ENCODE results near the gene CGNL1. TPM values are rescaled to one million over a fixed set of nuclear protein-coding genes. Genes with fewer than 3 reads are reported as not detected.

CGNL1 gene
- polyA plus RNA-seq, 1 of the 3 experiments (the other 2 are of a cell fraction) = 0.23 TPM

DNA sequence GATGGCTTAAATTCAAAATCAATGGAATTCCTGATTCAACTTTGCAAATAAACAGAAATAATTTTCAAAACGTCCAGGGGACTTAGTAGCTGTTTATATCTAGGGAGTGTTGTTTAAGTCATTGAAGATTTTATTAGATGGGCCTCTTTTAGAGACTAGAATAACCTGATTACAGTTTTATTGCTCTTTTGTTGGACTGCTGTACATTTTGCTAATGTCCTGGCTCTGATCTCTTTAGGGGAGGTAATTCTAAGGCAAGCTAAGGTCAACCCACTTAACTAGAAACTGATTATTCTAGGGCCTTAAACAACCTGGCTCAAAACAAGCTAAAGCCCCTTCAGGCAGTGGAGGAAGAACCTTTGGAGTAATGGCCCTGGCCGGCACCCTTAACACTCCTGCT lies 153.4 kb downstream of the CGNL1 start:
- H4K20me1 ChIP-seq (ENCODE audit: insufficient read depth) = no peaks in the 10 kb centered on the region
- no peaks in the 10 kb centered on the region for H3K36me3 ChIP-seq (replicated peaks in 1 of 2; ENCODE audit: control insufficient read depth in 1 of 2, insufficient read depth in 2 of 2, low read length in 1 of 2)
- H3K9me2 ChIP-seq = no peaks in the 10 kb centered on the region
- H3K9me3 ChIP-seq = no peaks in the 10 kb centered on the region
- H3K79me2 ChIP-seq (ENCODE audit: insufficient read depth) = no peaks in the 10 kb centered on the region
- no peak overlapping the region for H3K4me2 ChIP-seq
- ChIA-PET CTCF (interaction anchor here (1.0 to 14.5 kb wide), 10 partner anchors 10 to 383 kb away, joined by 3 to 447 read pairs (median 6); no protein-coding TSS in a partner anchor), POLR2A (no interaction called here)
- TF ChIP-seq EZH2phosphoT487 (IDR thresholded peaks at IDR 0.05; ENCODE audit: borderline replicate concordance, low read depth) = no peak
- no peak for TF ChIP-seq MXI1 (IDR thresholded peaks at IDR 0.05; ENCODE audit: low read depth, low read length)
- TF ChIP-seq SMC3 (IDR thresholded peaks at IDR 0.05; ENCODE audit: low read depth, low read length) = no peak
- TF ChIP-seq POLR2AphosphoS5 (IDR thresholded peaks at IDR 0.05; ENCODE audit: low read depth, low read length) = no peak
- no peak for TF ChIP-seq EP300 (IDR thresholded peaks at IDR 0.05; ENCODE audit: borderline replicate concordance in 1 of 2, low read depth in 1 of 2, low read length in 1 of 2)
- no peak for TF ChIP-seq FOXJ3 (CRISPR knock-in tag; IDR thresholded peaks at IDR 0.05)
- TF ChIP-seq NFIC (IDR thresholded peaks at IDR 0.05; ENCODE audit: borderline replicate concordance) = no peak
- H2AFZ ChIP-seq (ENCODE audit: low read depth) = no peak overlapping the region
- no peak overlapping the region for H3K4me3 ChIP-seq (ENCODE audit: low read depth in 2 of 2, low read length in 1 of 2)
- 44% methylated on average over 2 of the region's 2 CpGs for WGBS (ENCODE audit: low lambda C conversion rate)
- no peak overlapping the region for H3K9ac ChIP-seq
- no peak for DNase-seq
- H3K4me1 ChIP-seq (ENCODE audit: control insufficient read depth in 1 of 2, insufficient read depth in 2 of 2, low read depth in 1 of 2, low read length in 1 of 2) = peaks cover 0 to 3% of the 10 kb centered on the region in 2 experiments; a peak in 2 of 4 replicates
- H3F3A ChIP-seq (replicated peaks; ENCODE audit: insufficient read depth) = no peaks in the 10 kb centered on the region
- no peaks in the 10 kb centered on the region for H3K27me3 ChIP-seq (ENCODE audit: insufficient read depth)
- H3K27ac ChIP-seq (ENCODE audit: low read depth in 2 of 2, low read length in 1 of 2) = no peak overlapping the region

DNA sequence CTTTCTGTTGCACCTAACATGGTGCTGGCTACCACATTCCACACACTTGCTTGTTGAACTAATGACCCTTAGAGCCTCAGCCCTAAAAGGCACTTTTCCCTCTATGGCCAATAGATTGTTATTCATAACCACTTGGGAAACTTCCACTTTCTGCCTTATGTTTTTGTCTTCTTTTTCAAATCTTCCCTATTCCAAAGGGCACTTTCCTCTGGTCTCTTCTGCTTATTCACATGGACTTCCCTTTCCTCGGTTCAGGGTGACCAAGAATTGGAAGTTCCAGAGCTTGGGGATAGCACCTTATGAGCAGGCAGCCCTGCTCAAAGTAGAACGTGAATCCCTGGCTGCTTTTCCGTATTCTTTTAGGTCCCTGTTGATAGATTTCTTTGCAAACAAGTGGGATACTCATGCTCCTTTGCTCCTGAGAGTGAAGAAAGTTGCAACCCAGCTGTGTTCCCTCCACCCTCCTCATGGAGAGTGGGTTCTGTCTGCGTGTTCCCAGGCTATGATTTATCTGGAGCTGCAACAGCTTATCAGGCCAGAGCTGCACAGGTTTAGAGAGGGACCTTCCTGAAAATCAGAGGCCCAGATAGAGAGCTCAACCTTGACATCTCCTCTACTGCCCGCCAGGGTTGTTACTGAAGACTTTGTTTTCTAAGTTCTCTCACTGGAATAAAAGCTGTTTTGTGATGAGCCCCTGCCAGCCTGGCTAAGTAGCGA lies 156.6 kb downstream of the CGNL1 start:
- DNase-seq = no peak
- ChIA-PET CTCF (interaction anchor here (0.6 to 3.4 kb wide), 4 partner anchors 10 to 193 kb away, joined by 3 to 29 read pairs (median 14); no protein-coding TSS in a partner anchor), POLR2A (no interaction called here)
- no peaks in the 10 kb centered on the region for H4K20me1 ChIP-seq (ENCODE audit: insufficient read depth)
- WGBS (ENCODE audit: low lambda C conversion rate) = 79% methylated on average over 6 of the region's 6 CpGs
- no peaks in the 10 kb centered on the region for H3K27me3 ChIP-seq (ENCODE audit: insufficient read depth)
- no peak overlapping the region for H3K27ac ChIP-seq (ENCODE audit: low read depth in 2 of 2, low read length in 1 of 2)
- TF ChIP-seq NFIC (IDR thresholded peaks at IDR 0.05; ENCODE audit: borderline replicate concordance) = no peak
- TF ChIP-seq CHD2 (IDR thresholded peaks at IDR 0.05; ENCODE audit: low read length, partially characterized antibody) = no peak
- no peak overlapping the region for H2AFZ ChIP-seq (ENCODE audit: low read depth)
- H3K9me2 ChIP-seq = no peaks in the 10 kb centered on the region
- H3K4me3 ChIP-seq (ENCODE audit: low read depth in 2 of 2, low read length in 1 of 2) = no peak overlapping the region
- H3K4me2 ChIP-seq = no peak overlapping the region
- H3K9me3 ChIP-seq = no peaks in the 10 kb centered on the region
- peaks cover 6 to 14% of the 10 kb centered on the region in 2 experiments; a peak in 2 of 4 replicates for H3K4me1 ChIP-seq (ENCODE audit: control insufficient read depth in 1 of 2, insufficient read depth in 2 of 2, low read depth in 1 of 2, low read length in 1 of 2)
- H3K36me3 ChIP-seq (replicated peaks in 1 of 2; ENCODE audit: control insufficient read depth in 1 of 2, insufficient read depth in 2 of 2, low read length in 1 of 2) = no peaks in the 10 kb centered on the region
- H3K9ac ChIP-seq = no peak overlapping the region
- no peaks in the 10 kb centered on the region for H3F3A ChIP-seq (replicated peaks; ENCODE audit: insufficient read depth)
- H3K79me2 ChIP-seq (ENCODE audit: insufficient read depth) = no peaks in the 10 kb centered on the region

DNA sequence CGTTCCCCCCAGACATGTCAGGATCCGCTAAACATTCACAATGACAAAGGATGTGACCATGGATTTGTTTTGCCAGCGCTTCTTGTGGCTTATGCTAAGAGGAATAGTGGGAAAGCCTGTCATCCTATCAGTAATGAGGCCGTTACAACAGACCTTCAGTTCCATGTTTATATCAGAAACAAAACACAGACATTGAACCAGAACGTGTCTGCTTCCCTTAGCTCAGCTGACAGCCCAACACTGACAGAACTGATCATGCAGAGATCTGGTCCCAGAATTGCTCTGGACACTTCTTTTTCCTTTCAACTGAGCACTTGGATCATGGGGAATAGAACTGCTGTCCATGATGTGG lies 157.1 kb downstream of the CGNL1 start:
- H3K4me1 ChIP-seq (ENCODE audit: control insufficient read depth in 1 of 2, insufficient read depth in 2 of 2, low read depth in 1 of 2, low read length in 1 of 2) = peaks cover 6 to 15% of the 10 kb centered on the region in 2 experiments; a peak in 2 of 4 replicates
- ChIA-PET CTCF (interaction anchor here (1.2 to 3.4 kb wide), 4 partner anchors 9 to 193 kb away, joined by 3 to 29 read pairs (median 14); no protein-coding TSS in a partner anchor), POLR2A (no interaction called here)
- H3K4me2 ChIP-seq = no peak overlapping the region
- H4K20me1 ChIP-seq (ENCODE audit: insufficient read depth) = no peaks in the 10 kb centered on the region
- H3K9me2 ChIP-seq = no peaks in the 10 kb centered on the region
- no peaks in the 10 kb centered on the region for H3K36me3 ChIP-seq (replicated peaks in 1 of 2; ENCODE audit: control insufficient read depth in 1 of 2, insufficient read depth in 2 of 2, low read length in 1 of 2)
- no peaks in the 10 kb centered on the region for H3F3A ChIP-seq (replicated peaks; ENCODE audit: insufficient read depth)
- WGBS (ENCODE audit: low lambda C conversion rate) = 85% methylated on average over 5 of the region's 5 CpGs
- no peak overlapping the region for H3K27ac ChIP-seq (ENCODE audit: low read depth in 2 of 2, low read length in 1 of 2)
- no peak overlapping the region for H3K4me3 ChIP-seq (ENCODE audit: low read depth in 2 of 2, low read length in 1 of 2)
- H2AFZ ChIP-seq (ENCODE audit: low read depth) = no peak overlapping the region
- no peak for DNase-seq
- H3K9me3 ChIP-seq = no peaks in the 10 kb centered on the region
- H3K27me3 ChIP-seq (ENCODE audit: insufficient read depth) = no peaks in the 10 kb centered on the region
- no peak overlapping the region for H3K9ac ChIP-seq
- no peaks in the 10 kb centered on the region for H3K79me2 ChIP-seq (ENCODE audit: insufficient read depth)
- TF ChIP-seq JUND (IDR thresholded peaks at IDR 0.05) (no peak), RAD21 (IDR thresholded peaks at IDR 0.05; ENCODE audit: low read length) (no peak), EZH2phosphoT487 (IDR thresholded peaks at IDR 0.05; ENCODE audit: borderline replicate concordance, low read depth) (no peak), REST (IDR thresholded peaks at IDR 0.05; ENCODE audit: low read depth, low read length) (no peak), CTCF (IDR thresholded peaks at IDR 0.05) (no peak), TAF1 (IDR thresholded peaks at IDR 0.05; ENCODE audit: borderline replicate concordance, low read depth, low read length) (no peak), FOXJ3 (CRISPR knock-in tag; IDR thresholded peaks at IDR 0.05) (no peak), FOXM1 (IDR thresholded peaks at IDR 0.05; ENCODE audit: low read depth) (no peak), CHD2 (IDR thresholded peaks at IDR 0.05; ENCODE audit: low read length, partially characterized antibody) (no peak)
